Effector memory CD8-positive, alpha-beta T cell (primary cell): ENCODE data around the gene ADD3.
"Not testable (repeated sequence)": the region's sequence is repeated elsewhere in the genome, so short reads cannot be mapped to it uniquely, and the experiment has no call there.

Experiments used
- ATAC-seq: fragments of 150-1000 bp; cut with Tn5 transposase; replicated peaks from 2 replicates; pipeline ENCODE4 v1.10.0; 2021; ENCODE audit warnings: mild to moderate bottlenecking, moderate library complexity
- DNase-seq, 3 experiments: peaks; one replicate each; pipeline ENCODE4 v3.0.0; 2021
- H3K27ac Mint-ChIP-seq, 2 donors: one replicate each; pipeline ENCODE4 v1.8.0; 2022; ENCODE audit warnings: mild to moderate bottlenecking in 2 of 2, mixed read lengths in 2 of 2, moderate library complexity in 2 of 2
- H3K27me3 Mint-ChIP-seq, 2 donors: one replicate each; pipeline ENCODE4 v1.8.0; 2022; ENCODE audit warnings: mixed read lengths in 2 of 2
- H3K36me3 Mint-ChIP-seq: one replicate; pipeline ENCODE4 v1.8.0; 2022; ENCODE audit warnings: mild to moderate bottlenecking, moderate library complexity, mixed read lengths; ENCODE audit not compliant: insufficient read depth
- H3K4me1 Mint-ChIP-seq, 2 donors: one replicate each; pipeline ENCODE4 v1.8.0; 2022; ENCODE audit warnings: low read depth in 2 of 2, mixed read lengths in 2 of 2
- H3K4me3 Mint-ChIP-seq, 2 donors: one replicate each; pipeline ENCODE4 v1.8.0; 2022; ENCODE audit warnings: mild to moderate bottlenecking in 2 of 2, mixed read lengths in 2 of 2, moderate library complexity in 2 of 2
- H3K9me3 Mint-ChIP-seq, 2 donors: one replicate each; pipeline ENCODE4 v1.8.0; 2022; ENCODE audit warnings: mixed read lengths in 2 of 2

The ADD3 gene

DNA sequence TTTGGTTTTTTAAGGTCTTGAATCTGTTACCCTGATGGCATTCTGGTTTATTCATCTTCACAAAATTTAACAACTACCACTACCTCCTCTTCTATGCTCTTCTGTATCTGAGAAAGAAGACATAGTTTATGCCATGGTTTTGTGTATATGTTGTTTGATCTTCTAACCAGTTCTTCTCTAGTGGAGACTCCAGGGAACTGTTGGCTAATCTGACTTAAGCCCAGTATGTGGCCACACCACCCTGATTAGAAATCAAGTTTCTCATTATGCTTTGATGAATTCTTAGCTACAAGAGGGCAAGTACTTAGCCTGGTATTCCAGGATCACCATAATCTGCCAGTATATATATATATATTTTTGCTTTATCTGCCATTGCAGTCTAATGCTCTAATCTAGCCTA is 100.1 kb downstream of the ADD3 start:
- no peak overlapping the region for H3K4me3 Mint-ChIP-seq
- H3K27ac Mint-ChIP-seq = no peak overlapping the region
- H3K27me3 Mint-ChIP-seq = no peaks in the 10 kb centered on the region
- no peaks in the 10 kb centered on the region for H3K9me3 Mint-ChIP-seq
- DNase-seq (no peak), ATAC-seq (no peak)
- H3K4me1 Mint-ChIP-seq = peaks cover 6 to 36% of the 10 kb centered on the region in 2 donors
- H3K36me3 Mint-ChIP-seq = peaks cover 21% of the 10 kb centered on the region

GRCh38 chr10:110109511-110109910 is 101.7 kb downstream of the ADD3 start:
- no peak for ATAC-seq
- peak overlapping the region in 1 of 2 donors; percentile 58 for H3K27ac Mint-ChIP-seq

DNA sequence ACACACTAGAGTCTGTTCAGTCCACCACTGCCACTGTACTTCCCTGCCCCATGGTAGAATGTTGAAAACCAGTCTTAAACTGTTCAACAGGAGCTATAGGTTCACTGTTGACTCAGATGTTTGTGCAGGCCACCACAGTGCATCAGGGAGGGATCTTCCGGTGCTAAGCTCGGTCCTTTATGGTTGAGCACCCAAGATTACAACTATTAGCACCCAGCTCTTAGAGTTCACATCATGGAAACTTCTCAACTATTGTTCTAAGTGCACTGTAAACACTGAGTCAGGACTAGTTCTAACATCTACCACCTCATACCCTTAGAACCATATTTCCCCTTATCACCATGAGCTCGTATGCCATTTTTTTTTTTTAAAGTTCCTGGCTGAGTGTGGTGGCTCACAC is 102.6 kb downstream of the ADD3 start:
- no peaks in the 10 kb centered on the region for H3K9me3 Mint-ChIP-seq
- no peak overlapping the region for H3K4me3 Mint-ChIP-seq
- H3K4me1 Mint-ChIP-seq = peaks cover 6 to 32% of the 10 kb centered on the region in 2 donors
- H3K27ac Mint-ChIP-seq = peak overlapping the region; percentile 44 to 76
- DNase-seq (no peak), ATAC-seq (no peak)
- H3K36me3 Mint-ChIP-seq = peaks cover 38% of the 10 kb centered on the region
- H3K27me3 Mint-ChIP-seq = no peaks in the 10 kb centered on the region

More at GRCh38 chr10:110109511-110109910, 101.7 kb downstream of the ADD3 start:
- DNase-seq = no peak
- Mint-ChIP-seq H3K4me1 (peaks cover 5 to 33% of the 10 kb centered on the region in 2 donors), H3K9me3 (no peaks in the 10 kb centered on the region), H3K4me3 (no peak overlapping the region), H3K36me3 (peaks cover 30% of the 10 kb centered on the region), H3K27me3 (no peaks in the 10 kb centered on the region)

DNA sequence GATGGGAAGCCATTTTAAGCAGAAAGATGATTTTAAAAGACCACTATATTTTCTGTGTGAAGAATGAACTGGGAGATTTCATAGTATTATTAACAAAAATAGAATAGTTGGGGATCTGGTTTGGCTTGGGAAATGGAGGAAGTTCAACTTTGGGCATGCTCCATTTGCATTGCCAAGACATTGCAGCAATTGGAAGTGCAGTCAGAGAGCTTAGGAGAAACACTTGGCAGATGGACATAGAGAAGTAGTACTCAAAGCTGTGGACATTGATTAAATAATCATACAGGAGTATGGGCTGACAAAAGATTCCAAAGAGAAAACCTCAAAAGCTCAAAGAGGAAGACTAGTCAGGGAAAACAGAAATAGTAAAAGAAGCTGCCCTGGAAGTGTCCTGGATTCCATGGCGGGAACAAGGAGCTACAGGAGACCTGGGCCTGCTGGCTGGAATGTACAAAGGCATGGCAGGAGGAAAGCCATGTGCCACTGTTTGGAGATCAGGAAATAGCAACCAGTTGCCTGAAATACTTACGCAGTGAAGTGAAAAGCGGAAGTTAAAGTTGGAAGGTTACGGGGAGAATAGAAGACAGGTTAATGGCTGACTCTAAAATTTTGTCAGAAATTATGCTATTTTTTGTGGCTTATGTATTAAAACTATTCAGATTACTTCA is 106.0 kb downstream of the ADD3 start:
- no peak for ATAC-seq
- H3K27me3 Mint-ChIP-seq = no peaks in the 10 kb centered on the region
- no peak for DNase-seq
- peaks cover 7 to 16% of the 10 kb centered on the region in 2 donors for H3K4me1 Mint-ChIP-seq
- H3K9me3 Mint-ChIP-seq = no peaks in the 10 kb centered on the region
- H3K4me3 Mint-ChIP-seq = no peak overlapping the region
- H3K27ac Mint-ChIP-seq = peak overlapping the region; percentile 30 to 90
- H3K36me3 Mint-ChIP-seq = peaks cover 52% of the 10 kb centered on the region

DNA sequence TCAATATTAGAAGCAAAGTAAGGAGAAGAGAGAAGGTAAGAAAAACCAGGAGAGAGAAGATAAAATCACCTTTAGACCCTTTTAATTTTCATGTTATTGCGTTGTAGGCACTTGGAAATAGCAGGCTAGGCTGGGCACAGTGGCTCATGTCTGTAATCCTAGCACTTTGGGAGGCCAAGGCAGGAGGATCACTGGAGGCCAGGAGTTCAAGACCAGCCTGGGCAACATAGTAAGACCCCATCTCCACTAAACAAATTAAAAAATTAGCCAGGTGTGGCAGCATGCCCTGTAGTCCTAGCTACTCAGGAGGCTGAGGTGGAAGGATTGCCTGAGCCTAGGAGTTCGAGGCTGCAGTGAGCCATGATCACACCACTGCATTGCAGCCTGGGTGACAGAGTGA is 106.9 kb downstream of the ADD3 start:
- Mint-ChIP-seq H3K4me1 (peaks cover 7 to 11% of the 10 kb centered on the region in 2 donors), H3K36me3 (peaks cover 57% of the 10 kb centered on the region), H3K27ac (peak overlapping the region in 1 of 2 donors; percentile 90)
- DNase-seq, H3K4me3 Mint-ChIP-seq, ATAC-seq, H3K9me3 Mint-ChIP-seq, H3K27me3 Mint-ChIP-seq: not testable (repeated sequence)

- H3K4me3 Mint-ChIP-seq = no peak overlapping the region
- ATAC-seq (no peak), DNase-seq (no peak)
- H3K27ac Mint-ChIP-seq = peak overlapping the region; percentile 9 to 64
- no peaks in the 10 kb centered on the region for H3K27me3 Mint-ChIP-seq
- peaks cover 2 to 9% of the 10 kb centered on the region in 2 donors for H3K4me1 Mint-ChIP-seq
- H3K36me3 Mint-ChIP-seq = peaks cover 60% of the 10 kb centered on the region
- H3K9me3 Mint-ChIP-seq = no peaks in the 10 kb centered on the region
Measured at GRCh38 chr10:110115784-110116520, 108.2 kb downstream of the ADD3 start.

- Mint-ChIP-seq H3K4me3 (no peak overlapping the region), H3K9me3 (no peaks in the 10 kb centered on the region), H3K27me3 (no peaks in the 10 kb centered on the region), H3K4me1 (peaks cover 4% of the 10 kb centered on the region in 2 donors), H3K36me3 (peaks cover 68% of the 10 kb centered on the region), H3K27ac (peak overlapping the region in 1 of 2 donors; percentile 13)
- DNase-seq (no peak), ATAC-seq (no peak)
Measured at GRCh38 chr10:110118891-110119621, 111.3 kb downstream of the ADD3 start.

DNA sequence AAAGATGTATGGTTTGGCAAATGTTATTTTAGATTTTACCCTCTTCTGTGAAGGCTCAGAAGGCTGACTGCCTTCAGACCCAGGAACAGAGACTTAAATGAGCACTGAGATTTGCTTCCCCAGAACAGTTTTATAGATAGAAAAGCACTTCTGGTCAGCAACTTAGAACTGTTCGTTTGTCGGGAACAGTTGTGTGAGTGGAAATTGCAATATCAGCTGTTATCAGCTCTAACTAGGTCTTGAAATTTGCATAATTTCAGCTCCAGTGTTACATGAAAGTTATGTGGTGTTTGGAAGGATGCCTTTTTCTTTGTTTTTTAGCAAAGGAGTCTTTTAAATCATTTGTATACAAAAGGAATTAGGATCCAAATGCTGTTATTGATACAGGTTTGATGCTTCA is 115.8 kb downstream of the ADD3 start:
- Mint-ChIP-seq H3K9me3 (no peaks in the 10 kb centered on the region), H3K27me3 (no peaks in the 10 kb centered on the region), H3K4me3 (no peak overlapping the region), H3K36me3 (peaks cover 75% of the 10 kb centered on the region), H3K27ac (no peak overlapping the region), H3K4me1 (peaks cover 0 to 2% of the 10 kb centered on the region in 2 donors)
- DNase-seq (no peak), ATAC-seq (no peak)

DNA sequence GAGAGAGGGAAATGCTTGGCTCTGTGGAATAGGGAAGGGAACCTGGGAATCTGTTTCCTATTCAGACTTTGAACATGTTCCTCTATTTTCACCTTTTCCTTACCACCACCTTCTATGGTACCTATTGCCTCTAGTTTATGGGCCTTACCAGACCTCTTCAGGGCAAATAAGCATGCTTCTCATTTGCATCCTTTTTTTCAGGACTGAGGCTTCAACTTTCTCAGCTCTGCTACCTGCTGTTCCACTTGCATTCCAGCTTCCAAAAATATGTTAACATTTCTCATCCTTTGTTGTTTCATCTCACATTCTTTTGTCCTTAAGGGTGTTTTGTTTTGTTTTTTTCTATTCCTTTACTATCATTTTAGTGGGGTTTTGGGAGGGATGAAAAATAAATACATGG is 121.7 kb downstream of the ADD3 start:
- Mint-ChIP-seq H3K27ac (peak overlapping the region; percentile 51 to 65), H3K4me1 (no peaks in the 10 kb centered on the region), H3K27me3 (no peaks in the 10 kb centered on the region), H3K9me3 (no peaks in the 10 kb centered on the region), H3K36me3 (peaks cover 91% of the 10 kb centered on the region), H3K4me3 (no peak overlapping the region)
- DNase-seq (no peak), ATAC-seq (no peak)

- no peak for DNase-seq
- peaks cover 8 to 15% of the 10 kb centered on the region in 2 donors for H3K4me1 Mint-ChIP-seq
- H3K36me3 Mint-ChIP-seq = peaks cover 54% of the 10 kb centered on the region
- ATAC-seq = no peak
- no peaks in the 10 kb centered on the region for H3K27me3 Mint-ChIP-seq
- H3K4me3 Mint-ChIP-seq = no peak overlapping the region
- H3K27ac Mint-ChIP-seq = no peak overlapping the region
- H3K9me3 Mint-ChIP-seq = no peaks in the 10 kb centered on the region
Measured at GRCh38 chr10:110134917-110135316, 127.1 kb downstream of the ADD3 start.

GRCh38 chr10:110135836-110136235 is 128.1 kb downstream of the ADD3 start:
- not testable (repeated sequence) for H3K27me3 Mint-ChIP-seq, H3K9me3 Mint-ChIP-seq, ATAC-seq, H3K4me3 Mint-ChIP-seq, H3K27ac Mint-ChIP-seq, DNase-seq
- H3K36me3 Mint-ChIP-seq = peaks cover 45% of the 10 kb centered on the region
- H3K4me1 Mint-ChIP-seq = peaks cover 8 to 15% of the 10 kb centered on the region in 2 donors

DNA sequence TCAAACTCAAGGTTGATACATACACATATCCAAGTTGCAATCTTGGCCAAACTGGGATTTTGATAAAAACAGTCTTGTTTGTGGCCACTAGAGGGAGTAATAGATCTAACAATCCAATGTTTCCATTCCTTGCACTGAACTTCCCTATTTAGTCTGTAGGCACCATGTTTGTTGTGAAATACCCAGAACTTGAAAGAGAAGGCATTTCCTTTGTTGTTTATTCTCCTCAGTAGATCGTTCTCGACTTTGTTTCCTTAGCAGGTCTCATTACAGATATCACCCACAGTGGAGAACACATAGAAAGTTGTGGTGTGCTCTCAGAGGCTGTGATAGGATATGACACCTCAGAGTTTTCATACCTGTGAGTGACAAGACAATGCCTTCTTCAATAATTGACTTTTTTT is 129.4 kb downstream of the ADD3 start:
- Mint-ChIP-seq H3K4me3 (peak overlapping the region in 1 of 2 donors; percentile 5), H3K27me3 (no peaks in the 10 kb centered on the region)

GRCh38 chr10:110138197-110138812 is 130.5 kb downstream of the ADD3 start:
- H3K27ac Mint-ChIP-seq = no peak overlapping the region
- no peaks in the 10 kb centered on the region for H3K27me3 Mint-ChIP-seq
- DNase-seq = no peak
- H3K9me3 Mint-ChIP-seq = no peaks in the 10 kb centered on the region
- peaks cover 21 to 26% of the 10 kb centered on the region in 2 donors for H3K4me1 Mint-ChIP-seq
- no peak overlapping the region for H3K4me3 Mint-ChIP-seq
- peak; percentile 57 for ATAC-seq
- H3K36me3 Mint-ChIP-seq = peaks cover 21% of the 10 kb centered on the region

More for the DNA sequence above, 129.4 kb downstream of the ADD3 start:
- DNase-seq (peak in 2 of 3 experiments; percentile 17 to 26), ATAC-seq (peak; percentile 92)
- Mint-ChIP-seq H3K9me3 (no peaks in the 10 kb centered on the region), H3K4me1 (peaks cover 14 to 20% of the 10 kb centered on the region in 2 donors), H3K27ac (peak overlapping the region in 1 of 2 donors; percentile 46), H3K36me3 (peaks cover 32% of the 10 kb centered on the region)
